GM18511 (cell line): ENCODE results near the gene STK32B.
"Not testable (repeated sequence)": the region's sequence is repeated elsewhere in the genome, so short reads cannot be mapped to it uniquely, and the experiment has no call there.

Source experiments
- ATAC-seq: cut with Tn5 transposase; IDR thresholded peaks from one replicate; pipeline ENCODE4 v1.9.1; 2021; ENCODE audit warnings: mild to moderate bottlenecking, moderate library complexity; ENCODE audit not compliant: unreplicated experiment

STK32B gene

DNA sequence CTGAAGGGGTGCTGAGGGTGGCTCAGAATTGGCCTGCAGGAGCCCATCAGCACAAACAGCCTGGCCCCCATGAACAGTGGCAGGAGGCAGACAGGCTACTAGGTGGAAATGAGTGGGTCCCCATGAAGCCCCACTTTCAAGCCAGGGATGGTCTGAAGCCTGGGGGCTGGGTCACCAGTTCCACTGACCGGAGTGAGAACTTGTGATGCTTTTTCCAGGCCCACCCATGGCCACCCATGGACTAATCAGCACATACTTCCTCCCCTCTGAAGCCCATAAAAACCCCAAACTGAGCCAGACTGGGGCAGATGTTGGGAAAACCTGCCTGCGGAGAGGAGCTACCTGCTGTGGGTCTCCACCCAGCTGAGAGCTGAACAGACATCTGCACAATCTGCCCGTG is 372.9 kb downstream of the STK32B start:
- ATAC-seq = no peak

DNA sequence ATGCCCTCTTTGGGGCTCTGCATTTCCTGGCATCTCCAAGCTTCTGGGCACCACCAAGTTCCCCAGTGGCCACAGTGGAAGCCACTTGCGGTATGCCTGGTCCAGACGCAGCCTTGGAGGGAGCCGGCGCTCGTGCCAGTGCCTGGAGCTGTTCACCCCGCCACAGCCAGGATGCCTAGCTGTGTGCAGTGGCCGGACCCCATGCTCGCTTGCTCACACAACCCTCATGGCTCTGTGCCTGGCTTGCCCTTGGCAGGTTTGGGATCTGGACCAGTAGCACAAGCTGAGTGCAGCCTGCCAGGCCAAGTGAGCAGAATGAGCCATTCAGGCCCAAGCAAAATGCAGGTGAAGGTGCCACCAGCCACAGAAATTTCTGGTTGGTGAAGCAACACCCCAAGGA is 373.6 kb downstream of the STK32B start:
- ATAC-seq = no peak

DNA sequence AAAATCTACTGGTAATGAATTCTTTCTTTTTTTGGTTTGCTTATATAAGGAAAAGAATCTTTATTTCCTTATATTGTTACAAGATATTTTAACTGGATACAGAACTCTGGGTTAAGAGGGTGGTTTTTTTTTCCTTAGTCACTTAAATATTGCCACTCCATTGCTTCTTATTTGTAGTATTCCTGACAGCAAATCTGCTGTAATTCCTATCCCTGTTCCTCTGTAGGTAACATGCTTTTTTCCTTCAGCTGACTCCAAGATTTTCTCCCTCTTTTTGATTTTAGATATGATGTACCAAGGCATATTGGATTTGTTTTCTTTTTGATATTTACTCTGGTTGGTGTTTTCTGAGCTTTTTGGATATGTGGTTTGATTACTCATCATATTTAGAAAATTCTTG is 378.5 kb downstream of the STK32B start:
- no peak for ATAC-seq

DNA sequence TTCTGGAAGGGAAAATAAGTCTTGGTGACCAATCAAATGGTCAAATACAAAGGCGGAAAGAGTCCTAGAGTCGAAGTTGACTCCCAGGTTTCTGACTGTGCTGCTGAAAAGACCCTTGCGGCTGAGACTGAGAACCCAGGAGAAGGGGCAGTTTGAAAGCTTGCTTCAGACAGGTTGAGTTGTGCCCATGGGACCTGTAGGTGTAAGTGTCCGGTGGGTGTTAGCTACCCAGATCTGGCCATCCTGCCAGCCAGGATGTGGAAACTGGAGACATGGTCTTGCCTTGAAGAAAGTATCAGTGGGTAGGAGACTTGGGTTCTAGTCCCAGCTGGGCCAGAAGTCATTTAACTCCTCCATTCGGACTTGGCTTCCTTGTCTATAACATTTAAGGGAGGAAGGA is 381.9 kb downstream of the STK32B start:
- ATAC-seq = no peak

DNA sequence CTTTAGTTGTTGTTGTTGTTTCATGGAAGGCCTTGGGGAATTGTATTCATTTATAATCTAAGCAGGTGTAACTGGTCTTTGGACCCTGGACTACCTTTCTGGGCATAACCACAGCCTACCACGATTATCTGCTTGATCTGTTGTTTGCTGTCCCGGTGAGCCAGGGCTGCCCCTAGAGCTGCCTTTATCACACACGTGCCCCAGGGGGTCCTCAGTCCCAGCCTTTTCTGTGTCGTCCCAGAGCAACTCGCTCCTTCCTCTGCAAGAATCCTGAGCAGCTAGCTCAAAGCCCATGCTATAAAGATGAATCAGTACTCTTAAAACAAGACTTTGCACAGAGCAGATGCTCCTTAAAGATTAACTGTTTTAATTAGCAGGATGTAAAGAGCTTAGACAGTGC is 383.9 kb downstream of the STK32B start:
- no peak for ATAC-seq

DNA sequence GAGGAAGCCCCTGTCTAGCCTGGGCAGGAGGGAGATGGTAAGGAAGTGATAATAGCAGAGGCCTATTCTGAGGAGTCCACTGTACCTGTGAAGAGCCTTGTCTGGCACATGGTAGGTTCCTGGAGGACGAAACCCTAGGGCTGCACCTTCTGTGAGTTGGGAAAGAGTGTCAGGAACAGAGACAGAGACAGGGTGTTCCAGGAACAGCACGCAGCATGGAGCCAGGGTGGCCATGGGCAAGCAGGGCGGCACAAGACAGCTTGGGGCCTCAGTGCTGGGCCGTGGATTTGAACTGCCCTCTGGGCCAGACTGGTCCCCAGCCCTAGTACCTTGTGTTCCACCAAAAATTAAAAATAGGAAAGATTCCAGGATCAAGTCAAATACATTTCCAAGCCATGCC is 384.5 kb downstream of the STK32B start:
- ATAC-seq = no peak

DNA sequence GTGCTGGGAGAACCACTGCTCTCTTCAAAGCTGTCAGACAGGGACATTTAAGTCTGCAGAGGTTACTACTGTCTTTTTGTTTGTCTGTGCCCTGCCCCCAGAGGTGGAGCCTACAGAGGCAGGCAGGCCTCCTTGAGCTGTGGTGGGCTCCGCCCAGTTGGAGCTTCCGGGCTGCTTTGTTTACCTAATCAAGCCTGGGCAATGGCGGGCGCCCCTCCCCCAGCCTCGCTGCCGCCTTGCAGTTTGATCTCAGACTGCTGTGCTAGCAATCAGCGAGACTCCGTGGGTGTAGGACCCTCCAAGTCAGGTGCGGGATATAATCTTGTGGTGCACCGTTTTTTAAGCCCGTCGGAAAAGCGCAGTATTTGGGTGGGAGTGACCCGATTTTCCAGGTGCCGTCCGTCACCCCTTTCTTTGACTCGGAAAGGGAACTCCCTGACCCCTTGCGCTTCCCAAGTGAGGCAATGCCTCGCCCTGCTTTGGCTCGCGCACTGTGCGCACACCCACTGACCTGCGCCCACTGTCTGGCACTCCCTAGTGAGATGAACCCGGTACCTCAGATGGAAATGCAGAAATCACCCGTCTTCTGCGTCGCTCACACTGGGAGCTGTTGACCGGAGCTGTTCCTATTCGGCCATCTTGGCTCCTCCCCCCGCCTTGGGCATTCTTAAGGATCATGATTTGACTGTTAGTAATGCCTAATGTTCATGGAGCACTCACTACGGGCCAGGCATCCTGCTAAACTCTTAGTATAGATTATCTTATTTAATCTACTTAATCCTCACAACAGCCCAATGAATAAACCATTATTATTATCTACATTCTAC is 392.9 kb downstream of the STK32B start:
- ATAC-seq = not testable (repeated sequence)

DNA sequence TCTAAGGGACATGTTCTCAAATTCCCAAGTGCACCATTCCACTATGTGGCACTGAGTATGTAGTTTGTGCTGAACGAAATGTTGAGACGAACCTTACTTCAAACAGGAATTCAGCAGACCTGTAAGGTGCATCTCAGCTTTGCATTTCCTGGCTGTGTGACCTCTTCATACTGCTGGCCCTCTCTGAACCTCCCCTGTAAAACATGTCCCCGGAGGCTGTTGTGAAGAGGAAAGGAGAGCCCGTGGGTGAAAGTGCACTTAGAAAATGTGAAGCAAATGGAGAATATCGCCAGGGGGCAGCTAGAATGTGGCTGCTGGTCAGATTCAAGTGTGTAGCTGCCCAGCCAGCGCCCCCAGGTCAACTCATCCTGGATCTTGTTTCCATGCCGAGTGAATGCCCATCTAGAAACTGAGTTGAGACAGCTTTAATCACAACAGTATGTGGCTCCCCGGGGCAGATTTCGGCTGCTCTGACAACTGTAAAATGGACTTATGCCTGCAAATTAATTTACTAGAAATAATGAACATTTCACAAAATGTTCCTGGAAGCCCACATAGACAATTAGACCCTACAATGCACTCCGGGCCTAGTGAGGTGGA is 393.7 kb downstream of the STK32B start:
- ATAC-seq = no peak

DNA sequence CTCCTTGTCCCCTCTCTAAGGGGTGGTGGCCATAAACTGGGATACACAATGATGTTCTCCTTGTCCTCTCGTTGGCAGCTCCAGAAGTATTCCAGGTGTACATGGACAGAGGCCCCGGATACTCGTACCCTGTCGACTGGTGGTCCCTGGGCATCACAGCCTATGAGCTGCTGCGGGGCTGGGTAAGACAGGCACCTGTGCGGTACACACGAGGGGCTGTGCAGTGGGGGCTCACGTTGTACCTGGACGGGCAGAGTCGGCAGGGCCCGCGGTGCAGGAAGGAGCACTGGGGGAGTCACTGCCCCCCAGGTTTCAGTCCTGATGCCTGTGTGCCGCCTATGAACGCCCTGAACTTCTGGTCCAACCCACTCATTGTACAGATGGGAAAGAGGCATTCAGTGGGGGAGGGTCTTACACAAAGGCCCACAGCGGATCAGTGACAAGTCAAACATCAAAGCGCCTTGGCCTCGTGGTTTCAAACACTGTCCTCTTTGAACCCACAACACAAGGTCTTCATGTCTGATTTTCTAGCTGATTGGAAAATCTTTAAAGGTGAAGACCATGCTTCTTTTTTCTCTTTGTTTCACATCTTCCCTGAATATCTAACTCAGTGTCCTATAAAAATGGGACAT is 395.4 kb downstream of the STK32B start:
- ATAC-seq = no peak

DNA sequence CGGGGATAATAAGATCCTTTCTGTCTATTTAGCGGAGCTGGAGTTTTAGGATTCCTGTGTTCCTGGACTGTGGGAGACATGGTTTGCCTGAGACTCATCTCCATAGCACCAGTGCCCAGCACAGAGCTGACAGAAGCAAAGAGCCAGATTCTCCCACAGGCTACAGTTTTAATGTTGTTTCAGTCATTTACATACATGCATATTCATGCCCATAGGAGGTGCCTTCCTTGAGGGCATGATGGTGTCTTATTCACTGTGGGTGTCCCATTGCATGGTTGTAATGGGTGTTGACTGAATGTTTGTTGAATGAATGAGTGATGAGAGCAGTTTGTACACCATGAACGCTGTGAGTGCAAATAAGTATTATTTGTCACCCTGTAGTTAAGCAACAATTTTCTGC is 396.5 kb downstream of the STK32B start:
- no peak for ATAC-seq

DNA sequence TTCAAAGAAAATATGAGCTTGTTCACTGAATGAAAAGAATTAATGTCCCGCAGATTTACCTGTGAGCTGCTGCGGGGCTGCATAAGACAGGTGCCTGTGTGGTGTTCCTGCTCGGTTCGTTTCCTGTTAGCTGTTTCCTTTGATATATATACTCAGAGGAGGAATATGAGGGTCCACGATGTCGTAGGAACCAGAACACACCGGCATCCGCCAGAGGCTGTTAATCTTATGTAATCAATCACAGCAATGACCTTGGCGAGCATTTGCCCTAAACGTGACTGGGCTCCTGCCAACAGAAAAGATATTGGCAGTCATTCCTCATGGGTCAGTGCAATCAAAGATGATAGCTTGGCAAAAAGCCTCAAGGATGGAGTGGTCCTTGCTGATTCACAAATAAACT is 396.9 kb downstream of the STK32B start:
- no peak for ATAC-seq

DNA sequence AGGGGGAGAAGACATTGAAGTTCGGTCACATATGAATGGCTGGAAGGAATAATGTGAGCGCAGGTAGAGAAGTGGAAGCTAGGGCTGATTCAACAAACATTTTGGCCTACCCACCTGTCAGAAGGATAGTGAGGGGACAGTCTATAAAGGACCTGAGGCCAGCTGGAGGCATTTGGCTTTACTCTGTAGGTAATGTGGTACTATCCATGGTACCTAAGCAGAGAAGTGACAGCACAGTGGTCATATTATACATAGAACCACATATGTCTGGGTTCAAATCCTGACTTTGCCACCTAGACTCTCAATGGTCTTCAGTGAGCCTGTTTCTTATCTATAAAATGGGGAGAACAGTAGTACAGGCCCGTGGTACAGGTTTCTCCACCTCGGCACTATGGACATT is 400.0 kb downstream of the STK32B start:
- ATAC-seq = no peak

DNA sequence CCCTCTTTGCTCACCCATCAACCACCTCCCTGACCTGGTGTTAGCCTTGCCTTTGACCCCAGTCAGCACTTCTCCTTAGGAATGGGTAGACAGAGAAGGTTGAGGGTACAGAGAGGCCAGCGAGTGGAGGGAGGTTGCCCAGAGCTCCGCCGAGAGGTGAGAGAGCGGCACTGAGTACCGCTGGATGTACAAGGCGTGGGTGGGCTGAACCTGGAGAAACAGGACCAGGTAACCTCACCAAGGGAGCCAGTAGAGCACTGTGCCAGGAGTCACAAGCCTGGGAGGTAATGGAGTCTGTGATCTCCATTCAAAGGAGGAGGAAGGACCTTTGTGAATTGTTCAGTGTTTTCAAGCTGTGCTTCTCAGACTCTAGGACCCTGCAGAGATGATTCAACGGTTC is 400.9 kb downstream of the STK32B start:
- no peak for ATAC-seq

DNA sequence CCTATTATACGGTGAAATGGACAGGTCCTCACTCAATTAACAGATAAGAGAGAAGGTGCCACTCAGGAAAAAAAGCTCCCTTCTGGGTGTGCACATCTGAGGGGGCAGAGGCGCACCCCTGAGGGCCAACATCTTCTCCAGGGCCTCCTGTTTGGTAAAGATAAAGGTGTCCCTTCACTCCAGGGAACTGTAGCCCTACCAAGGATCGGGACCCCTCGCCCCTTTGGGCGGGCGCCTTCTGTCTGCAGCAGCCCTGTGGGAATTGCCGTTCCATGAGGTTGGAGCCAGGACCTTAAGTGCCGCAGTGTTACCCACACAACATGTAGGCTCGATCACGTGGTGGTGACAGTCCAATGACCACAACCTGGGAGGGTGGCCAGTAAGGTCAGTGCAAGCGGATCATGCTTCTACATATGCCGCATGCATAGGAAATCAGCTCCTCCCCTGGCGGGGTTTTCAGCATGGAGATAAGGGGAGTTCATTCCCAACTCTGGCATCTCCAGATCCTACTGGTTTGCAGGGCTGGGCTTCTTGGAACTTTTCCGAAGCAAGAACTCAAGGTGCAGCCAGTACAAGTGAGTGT is 403.8 kb downstream of the STK32B start:
- no peak for ATAC-seq

DNA sequence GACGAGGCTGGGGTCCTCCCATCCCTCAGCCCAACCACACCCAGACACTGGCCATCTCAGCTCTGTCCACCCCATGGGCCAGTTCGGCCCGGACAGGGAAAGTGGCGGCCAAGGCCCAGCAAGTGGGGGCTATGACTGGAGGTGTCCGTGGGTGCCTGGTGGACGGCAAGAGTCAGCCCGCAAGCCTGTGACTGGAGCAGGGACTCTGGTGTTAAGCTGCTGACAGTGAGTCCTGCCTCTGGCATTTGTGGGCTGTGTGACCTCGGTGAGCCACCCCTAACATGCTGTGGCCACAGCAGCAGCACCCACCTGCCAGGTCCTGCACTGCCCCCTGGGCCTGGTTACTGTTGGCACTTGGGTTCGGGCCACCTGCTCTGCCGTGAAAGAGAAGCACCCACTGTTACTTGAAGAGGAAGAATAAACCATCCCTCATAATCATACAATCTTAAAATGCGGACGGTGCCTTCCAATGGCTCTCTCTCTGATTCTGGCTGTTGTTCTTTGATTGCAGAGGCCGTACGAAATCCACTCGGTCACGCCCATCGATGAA is 405.1 kb downstream of the STK32B start:
- ATAC-seq = no peak

DNA sequence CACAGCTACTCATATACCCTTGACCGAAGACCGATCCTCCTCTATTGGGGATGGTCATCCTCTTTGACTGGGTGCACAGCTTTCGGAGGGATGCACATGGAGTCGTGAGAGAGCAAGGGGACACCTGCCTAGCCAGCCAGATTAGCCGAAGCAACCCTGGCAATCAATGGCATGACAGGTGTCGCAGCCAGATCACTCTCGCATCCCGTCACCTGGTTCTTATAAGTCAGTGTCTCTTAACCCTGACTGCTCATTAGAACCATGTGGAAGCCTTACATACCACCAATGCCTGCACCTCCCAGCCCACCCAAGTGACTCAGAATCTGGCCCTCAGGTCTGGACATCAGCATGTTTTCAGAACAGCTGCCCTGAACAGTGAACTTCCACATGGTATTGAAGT is 407.4 kb downstream of the STK32B start:
- no peak for ATAC-seq

DNA sequence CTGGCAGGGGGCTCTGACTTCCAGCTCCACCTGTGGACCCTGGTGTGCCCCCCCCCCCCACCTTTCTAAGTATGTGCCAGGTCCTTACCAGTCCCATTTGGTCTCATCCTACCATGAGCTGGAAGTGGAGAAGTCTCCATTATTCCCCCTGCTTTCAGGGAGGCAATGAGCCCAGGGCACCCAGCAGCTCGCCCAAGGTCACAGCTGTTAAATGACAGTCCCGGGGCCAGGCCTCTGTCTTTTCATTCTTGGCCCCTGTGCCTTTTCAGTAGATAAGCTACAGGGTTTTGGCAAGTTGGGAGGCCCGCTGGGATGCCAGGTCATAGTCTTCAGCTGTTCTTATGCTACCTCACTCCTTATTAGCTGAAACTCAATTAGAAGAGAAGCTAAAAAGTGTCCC is 408.0 kb downstream of the STK32B start:
- no peak for ATAC-seq

DNA sequence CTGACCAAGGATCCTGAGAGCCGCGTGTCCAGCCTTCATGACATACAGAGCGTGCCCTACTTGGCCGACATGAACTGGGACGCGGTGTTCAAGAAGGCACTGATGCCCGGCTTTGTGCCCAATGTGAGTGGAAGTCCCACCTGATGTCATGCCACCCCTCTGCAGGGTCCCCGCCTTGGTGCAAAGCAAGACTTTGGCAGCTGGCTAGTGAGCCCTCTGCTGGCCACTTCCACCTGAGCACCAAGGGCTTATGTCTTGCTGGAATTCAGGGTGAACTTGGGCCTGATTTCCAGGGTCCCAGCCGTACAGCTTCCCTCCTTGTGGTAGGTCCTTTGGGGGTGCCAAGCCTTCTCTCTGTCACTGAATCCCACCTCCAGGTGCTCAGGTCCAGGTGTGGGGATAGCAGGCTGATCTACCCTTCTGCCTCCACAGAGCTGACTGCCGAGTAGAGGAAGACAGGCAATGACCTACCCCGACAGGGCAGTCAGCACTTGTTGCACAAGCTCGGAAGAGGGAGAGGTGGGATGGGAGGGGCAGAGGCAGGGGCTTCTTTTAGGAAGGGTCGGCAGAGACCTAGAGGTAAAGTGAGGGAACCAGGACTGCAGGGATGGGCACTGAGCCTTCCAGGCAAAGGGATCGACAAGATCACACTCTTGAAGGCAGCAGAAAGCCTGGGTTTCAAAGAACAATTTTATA is 409.0 kb downstream of the STK32B start:
- ATAC-seq = no peak

DNA sequence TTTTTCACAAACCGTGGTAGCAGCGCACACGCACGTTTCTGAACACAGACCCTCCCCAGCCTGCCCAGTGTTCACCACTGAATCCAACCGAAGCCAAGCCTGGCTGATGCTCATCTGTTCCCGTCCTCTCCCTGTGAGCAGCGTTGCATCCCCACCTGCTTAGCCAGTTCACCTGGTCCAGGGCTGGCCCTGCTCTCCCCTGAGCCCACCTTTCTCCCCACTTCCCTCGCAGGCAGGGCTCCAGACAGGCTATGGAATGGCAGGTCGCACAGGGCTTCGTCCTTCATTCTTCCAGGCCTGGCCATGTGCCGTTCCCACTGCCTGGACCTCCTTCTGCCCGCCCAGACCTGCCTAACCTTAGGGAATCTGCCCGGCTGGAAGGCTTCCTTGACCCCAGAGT is 410.2 kb downstream of the STK32B start:
- no peak for ATAC-seq

DNA sequence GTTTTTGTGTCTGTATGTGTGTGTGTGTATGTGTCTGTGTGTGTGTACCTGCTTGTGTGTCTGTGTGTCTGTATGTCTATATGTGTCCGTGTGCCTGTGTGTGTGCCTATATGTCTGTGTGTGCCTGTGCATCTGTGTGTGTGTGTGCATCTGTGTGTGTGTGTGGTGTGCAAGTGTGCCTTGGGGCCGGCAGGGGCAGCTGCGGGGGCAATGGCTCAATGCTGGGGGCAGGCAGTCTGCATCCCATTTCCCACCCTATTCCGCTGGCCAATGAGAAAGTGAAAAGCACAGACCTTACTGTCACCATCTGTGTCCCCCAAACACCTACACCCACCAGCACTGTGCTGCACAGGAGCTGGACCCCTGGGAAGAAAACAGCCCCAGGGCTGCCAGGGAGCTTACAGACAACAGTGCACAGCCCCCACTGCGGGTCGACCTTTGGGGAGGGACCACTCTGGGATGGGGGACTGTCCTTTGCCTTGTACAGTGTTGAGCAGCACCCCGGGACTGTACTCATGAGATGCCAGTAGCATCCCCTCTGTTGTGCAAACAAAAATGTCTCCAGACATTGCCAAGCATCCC is 411.1 kb downstream of the STK32B start:
- no peak for ATAC-seq

DNA sequence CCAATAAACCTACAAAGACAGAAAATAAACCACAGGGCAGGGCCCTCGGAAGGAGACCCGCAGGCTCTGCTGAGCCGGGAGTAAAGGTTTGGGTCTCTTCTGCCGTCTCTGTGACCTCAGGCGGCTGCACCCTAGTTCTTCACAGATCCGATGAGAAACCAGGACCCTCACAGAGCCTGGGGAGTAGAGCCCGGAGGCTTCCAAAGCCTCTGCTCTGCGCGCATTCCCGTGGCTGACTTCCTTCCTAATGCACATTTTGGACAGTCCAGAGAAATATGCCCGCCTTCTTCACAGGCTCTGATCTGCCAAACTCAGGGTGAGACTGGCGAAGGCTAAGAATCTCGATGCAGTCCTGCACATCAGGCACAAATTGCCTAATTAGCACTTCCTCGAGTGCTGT is 411.6 kb downstream of the STK32B start:
- ATAC-seq = no peak
